SK-N-MC (cell line): ENCODE results near the gene TTC21A.

Source experiments
- DNase-seq: peaks from one replicate; pipeline ENCODE4 v3.0.0-alpha.2; 2011; ENCODE audit warnings: low read depth, low spot score
- H3K27ac ChIP-seq: fragments of 200-600 bp; sonication (generic); 2 replicates; pipeline ENCODE4 v1.5.1; 2016; ENCODE audit warnings: mixed run types
- H3K36me3 ChIP-seq: fragments of 200-600 bp; sonication (generic); 2 replicates; pipeline ENCODE4 v1.6.1; 2017; ENCODE audit warnings: antibody characterized with exemption, low read length, mixed read lengths; ENCODE audit not compliant: insufficient read depth
- H3K4me3 ChIP-seq: fragments of 200-600 bp; sonication (generic); 2 replicates; pipeline ENCODE4 v1.5.1; 2016
- H3K9ac ChIP-seq: fragments of 200-600 bp; sonication (generic); 2 replicates; pipeline ENCODE4 v1.8.0; 2017; ENCODE audit warnings: mixed run types, mixed read lengths; ENCODE audit not compliant: insufficient read length
- H3K9me3 ChIP-seq: fragments of 200-600 bp; sonication (generic); 2 replicates; pipeline ENCODE4 v1.6.1; 2017; ENCODE audit warnings: low read depth, mild to moderate bottlenecking, antibody characterized with exemption, low read length, moderate library complexity, mixed read lengths
- EZH2 ChIP-seq: fragments of 200-600 bp; sonication (generic); IDR thresholded peaks from one replicate; pipeline ENCODE4 v1.6.1; 2017; ENCODE audit warnings: antibody characterized with exemption
- FOXP2 ChIP-seq: optimal IDR thresholded peaks from 2 replicates; pipeline ENCODE3; 2011; ENCODE audit warnings: mild to moderate bottlenecking, moderate library complexity; ENCODE audit not compliant: insufficient read depth; ENCODE audit errors: extremely low read length, control extremely low read depth
- POLR2AphosphoS5 ChIP-seq: IDR thresholded peaks from 2 replicates; pipeline ENCODE4 v1.6.1; 2012; ENCODE audit warnings: mild to moderate bottlenecking, low read depth, low read length, borderline replicate concordance

The TTC21A gene

DNA sequence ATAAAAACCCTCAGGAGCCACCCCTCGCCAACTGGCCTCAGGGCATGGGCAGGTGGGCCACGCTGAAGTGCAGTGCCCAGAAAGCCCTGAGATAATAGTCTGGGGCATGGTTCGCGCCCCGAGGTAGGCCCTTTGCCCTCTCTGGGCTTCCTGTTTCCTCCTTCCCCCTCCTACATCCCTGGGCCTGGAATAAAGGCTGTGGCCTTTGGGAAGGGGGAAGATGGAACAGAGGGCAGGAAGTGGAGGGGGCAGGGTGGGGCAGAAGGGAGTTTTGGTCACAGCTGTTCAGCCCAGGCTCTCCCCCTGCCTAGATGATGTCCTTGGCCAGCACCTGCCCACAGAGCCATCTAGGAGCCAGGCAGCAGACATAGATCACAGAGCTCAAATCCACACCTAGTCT, 34.6 kb downstream of the TTC21A start:
- Histone ChIP-seq H3K9me3 (no peaks in the 10 kb centered on the region), H3K36me3 (no peaks in the 10 kb centered on the region), H3K9ac (no peak overlapping the region), H3K27ac (no peak overlapping the region), H3K4me3 (no peak overlapping the region)
- no peak for DNase-seq
- TF ChIP-seq EZH2 (no peak), POLR2AphosphoS5 (no peak), FOXP2 (no peak)

DNA sequence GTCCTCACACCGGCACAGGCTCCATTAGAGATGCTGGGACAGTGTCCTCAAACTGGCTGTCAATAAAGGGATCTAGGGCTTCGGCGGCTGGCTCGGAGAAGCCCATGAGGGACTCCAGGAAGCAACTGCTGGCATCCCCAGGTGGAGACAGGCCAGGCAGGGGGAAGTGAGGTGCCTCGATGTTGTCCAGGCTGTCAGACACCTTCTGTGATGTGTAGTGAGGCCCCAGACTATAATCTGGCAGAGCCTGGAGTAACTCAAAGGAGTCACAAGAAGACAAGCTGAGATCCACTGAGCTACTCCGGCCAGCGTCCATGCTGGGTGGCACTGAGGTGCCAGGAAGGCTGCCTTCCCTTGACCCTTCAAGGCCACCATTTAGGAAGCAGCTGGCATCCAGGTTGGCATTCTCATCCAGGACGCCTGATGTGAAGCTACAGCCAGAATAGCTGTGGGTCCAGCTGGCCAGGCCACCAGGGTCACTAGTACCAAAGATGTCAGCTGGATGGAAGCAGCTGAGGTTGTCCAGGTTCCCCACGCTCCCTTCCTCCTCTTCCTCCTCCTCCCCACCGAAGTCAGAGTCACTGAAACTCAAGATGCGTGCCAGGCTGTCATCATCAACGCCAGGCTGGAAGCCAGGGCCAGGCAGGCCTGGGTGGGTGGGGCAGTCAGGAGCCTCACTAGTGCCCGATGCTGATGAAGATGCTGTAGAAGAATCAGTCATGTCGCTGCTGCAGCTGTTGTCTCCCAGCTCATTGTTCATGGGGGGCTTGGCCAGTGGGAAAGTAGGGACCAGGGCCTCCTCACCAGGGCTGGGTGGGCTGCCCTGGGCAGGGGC, 35.8 kb downstream of the TTC21A start:
- Histone ChIP-seq H3K27ac (no peak overlapping the region), H3K9ac (no peak overlapping the region), H3K36me3 (no peaks in the 10 kb centered on the region)

DNA sequence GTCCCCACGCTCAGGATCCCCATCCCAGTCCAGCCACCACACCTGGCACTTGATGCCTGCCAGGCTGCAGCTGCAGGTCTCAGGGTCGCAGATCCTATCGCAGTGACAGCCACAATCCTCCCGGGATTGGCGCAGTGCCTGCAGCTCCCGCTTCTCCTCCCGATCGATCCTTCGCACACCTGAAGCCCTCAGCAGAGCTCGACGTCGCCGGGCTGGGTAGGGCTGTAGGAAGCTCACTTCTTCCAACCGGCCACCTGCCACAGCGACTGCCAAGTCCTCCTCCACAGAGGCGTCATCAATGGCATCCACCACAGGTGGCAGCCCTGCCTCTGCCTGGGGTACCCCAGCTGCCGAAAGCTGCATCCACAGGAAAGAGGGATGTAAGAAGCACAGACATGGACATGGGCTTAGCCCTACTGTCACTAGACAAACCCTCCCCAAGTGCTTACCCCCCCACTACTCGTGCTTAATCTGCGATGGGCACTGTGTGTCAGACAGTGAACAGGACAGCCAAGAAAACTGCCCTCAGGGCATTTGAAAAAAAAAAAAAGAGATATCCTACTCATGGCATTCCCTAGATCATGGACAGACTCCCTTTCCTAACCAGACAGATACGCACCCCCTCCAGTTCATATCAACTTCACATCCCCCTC, 36.7 kb downstream of the TTC21A start:
- H3K27ac ChIP-seq: no peak overlapping the region

More for the DNA sequence above, 35.8 kb downstream of the TTC21A start:
- H3K9me3 ChIP-seq: no peaks in the 10 kb centered on the region
- TF ChIP-seq EZH2 (no peak), FOXP2 (no peak), POLR2AphosphoS5 (no peak)
- DNase-seq: no peak
- no peak overlapping the region for H3K4me3 ChIP-seq

DNA sequence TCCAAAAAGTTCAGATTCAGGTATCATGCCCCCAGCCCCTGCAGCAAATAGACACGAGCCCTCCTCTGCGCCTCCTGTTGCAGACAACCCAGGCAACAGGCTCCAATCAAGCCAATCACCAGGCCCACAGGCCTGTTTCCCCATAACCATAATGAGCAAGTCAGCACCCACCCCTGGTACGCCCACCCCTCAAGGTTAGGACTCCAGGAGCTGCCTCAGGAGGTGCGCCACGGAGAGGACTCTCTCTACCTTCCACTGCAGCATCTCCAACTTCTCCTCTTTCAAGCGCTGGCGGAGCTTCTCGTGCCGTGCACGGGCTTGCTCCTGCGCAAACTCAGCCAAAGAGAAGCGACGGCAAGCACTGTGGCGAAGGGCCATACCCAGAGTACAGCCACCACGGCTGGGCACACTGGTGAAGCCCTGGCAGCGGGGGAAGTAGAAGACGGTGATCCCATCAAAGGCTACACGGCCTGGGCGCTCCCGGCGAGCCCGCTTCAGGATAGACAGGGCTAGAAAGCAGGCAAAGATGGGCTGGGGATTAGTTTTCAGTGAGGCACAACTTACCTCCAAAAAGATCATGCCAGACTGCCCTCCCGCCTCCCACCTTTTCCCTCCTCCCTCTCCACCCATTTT, 37.4 kb downstream of the TTC21A start:
- DNase-seq: no peak
- H3K27ac ChIP-seq: no peak overlapping the region
- no peak overlapping the region for H3K9ac ChIP-seq
- H3K9me3 ChIP-seq: no peaks in the 10 kb centered on the region
- H3K4me3 ChIP-seq: no peak overlapping the region
- TF ChIP-seq FOXP2 (no peak), EZH2 (no peak), POLR2AphosphoS5 (no peak)
- H3K36me3 ChIP-seq: no peaks in the 10 kb centered on the region

More for the DNA sequence above, 36.7 kb downstream of the TTC21A start:
- H3K36me3 ChIP-seq: no peaks in the 10 kb centered on the region
- H3K4me3 ChIP-seq: no peak overlapping the region
- TF ChIP-seq FOXP2 (no peak), POLR2AphosphoS5 (no peak), EZH2 (no peak)
- no peak for DNase-seq
- H3K9me3 ChIP-seq: no peaks in the 10 kb centered on the region
- H3K9ac ChIP-seq: no peak overlapping the region

DNA sequence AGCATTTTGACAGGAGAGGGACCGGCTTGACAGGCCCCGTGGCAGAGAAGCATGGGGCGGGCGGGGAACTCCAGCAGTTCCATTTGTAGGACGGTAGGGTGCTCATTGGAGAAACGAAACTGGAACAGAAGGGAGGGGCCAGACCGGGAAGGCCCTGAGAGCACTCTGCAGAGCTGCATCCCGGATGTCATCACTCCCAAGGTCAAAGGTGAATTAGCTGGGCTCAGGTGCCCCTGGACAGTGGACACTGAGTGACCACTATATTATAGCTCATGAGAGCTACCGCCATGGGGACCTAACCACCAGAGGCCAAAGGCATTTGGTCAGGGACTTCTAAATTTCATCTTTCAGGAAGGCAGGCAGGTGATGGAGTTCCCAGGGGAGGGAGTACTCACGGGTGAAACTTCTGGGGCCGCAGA, 38.6 kb downstream of the TTC21A start:
- no peak for TF ChIP-seq EZH2
- TF ChIP-seq FOXP2: no peak
- TF ChIP-seq POLR2AphosphoS5: no peak
- no peak for DNase-seq
- Histone ChIP-seq H3K27ac (no peak overlapping the region), H3K36me3 (no peaks in the 10 kb centered on the region), H3K4me3 (no peak overlapping the region), H3K9ac (no peak overlapping the region), H3K9me3 (no peaks in the 10 kb centered on the region)

DNA sequence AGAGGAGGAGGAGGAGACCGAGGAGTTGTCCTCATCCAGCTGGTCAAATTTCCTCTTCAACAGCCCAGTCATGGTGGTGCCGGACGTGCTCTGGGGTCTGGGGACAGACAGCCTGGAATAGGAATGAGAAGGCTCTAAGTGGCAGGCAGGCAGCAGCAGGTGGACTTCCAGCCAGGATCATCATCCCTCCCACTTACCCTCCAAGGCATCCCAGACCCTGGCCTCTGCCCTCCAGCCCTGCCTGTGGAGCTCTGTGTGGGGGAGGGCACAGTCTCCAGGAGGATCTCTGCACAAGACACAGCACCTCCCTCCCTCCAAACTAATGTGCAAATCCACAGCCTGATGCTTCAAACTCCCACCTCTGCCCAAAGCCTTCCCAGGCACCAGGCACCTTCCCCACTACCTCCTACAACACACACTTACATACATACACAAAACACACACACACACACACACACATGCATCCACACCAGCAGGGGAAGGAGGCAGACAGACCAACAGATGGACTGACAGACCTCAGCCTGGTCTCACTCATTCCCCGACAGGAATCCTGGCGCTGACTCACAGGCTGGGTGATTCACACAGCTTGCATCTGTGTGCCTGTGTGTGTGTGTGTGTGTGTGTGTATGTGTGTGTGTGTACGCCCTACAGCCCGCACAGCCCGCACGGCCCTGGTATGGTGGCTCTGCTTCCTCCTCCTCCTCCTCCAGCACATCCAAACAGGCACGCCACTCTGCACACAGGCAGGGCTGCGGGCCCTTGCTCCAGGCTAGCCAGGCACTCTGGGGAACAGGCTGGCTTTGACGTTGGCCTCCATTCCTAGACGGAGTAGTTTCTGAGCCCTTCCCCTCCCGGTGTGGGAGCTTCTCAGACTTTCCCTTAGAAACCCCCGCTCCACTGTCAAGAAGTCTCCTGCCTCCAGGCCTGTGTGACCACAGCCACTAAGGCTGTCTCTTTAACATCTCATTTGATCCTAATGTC, 39.4 kb downstream of the TTC21A start:
- Histone ChIP-seq H3K9ac (no peak overlapping the region), H3K9me3 (no peaks in the 10 kb centered on the region), H3K27ac (no peak overlapping the region), H3K4me3 (no peak overlapping the region), H3K36me3 (no peaks in the 10 kb centered on the region)
- TF ChIP-seq EZH2: no peak
- no peak for TF ChIP-seq FOXP2
- TF ChIP-seq POLR2AphosphoS5: no peak
- no peak for DNase-seq

DNA sequence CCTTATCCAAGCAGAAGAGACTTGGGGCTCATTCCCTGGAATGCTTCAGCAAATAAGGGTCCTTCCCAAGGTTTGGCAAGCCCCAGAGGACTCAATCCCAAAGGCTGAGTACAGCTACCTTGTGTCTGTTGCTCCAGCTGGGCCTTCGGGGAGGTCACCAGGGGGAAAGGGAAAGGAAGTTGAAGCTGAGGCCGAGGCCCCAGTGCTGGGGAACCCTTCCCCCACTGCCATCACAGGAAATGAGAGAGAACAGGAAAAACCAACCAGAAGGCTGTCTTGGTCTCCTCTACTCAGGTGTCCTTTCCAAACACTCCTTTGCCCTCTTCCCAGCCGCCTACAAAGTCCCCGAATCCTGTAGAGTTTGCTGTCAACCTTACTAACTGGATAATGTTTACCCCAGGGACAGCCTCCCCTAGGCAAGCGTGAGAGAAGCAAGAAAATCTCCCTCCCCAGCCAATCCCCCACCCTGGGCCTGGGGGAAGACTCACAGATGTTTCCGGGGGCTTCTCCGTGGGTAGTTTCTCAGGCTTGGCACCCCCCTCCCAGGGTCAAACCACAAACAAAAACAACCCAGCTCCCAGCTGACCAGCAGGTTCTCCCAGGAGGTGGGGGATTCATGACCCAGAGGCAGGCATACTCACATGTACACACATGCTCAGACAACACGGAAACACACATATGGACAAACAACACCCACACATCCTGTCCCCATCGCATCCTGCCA, 40.4 kb downstream of the TTC21A start:
- no peak for TF ChIP-seq FOXP2
- TF ChIP-seq POLR2AphosphoS5: no peak
- TF ChIP-seq EZH2: no peak
- Histone ChIP-seq H3K27ac (peak overlapping the region; percentile 57; the same call in 1 of the 2 replicates), H3K9me3 (no peaks in the 10 kb centered on the region), H3K36me3 (no peaks in the 10 kb centered on the region), H3K9ac (no peak overlapping the region), H3K4me3 (no peak overlapping the region)
- DNase-seq: no peak
